Lower lobe of right lung (tissue), 2 donors: ENCODE measurements around the gene NGFR. TPM values are rescaled to one million over a fixed set of nuclear protein-coding genes. Genes with fewer than 3 reads are reported as not detected.

Experiments
- ATAC-seq, 2 donors: fragments of 200-7000 bp; cut with Tn5 transposase; one replicate each; pipeline ENCODE4 v1.9.1; 2020 to 2022; ENCODE audit warnings: mild to moderate bottlenecking in 2 of 2, moderate library complexity in 2 of 2
- DNase-seq: peaks from one replicate; pipeline ENCODE4 v3.0.0-alpha.2; 2020
- H3K27ac ChIP-seq: fragments of 200-600 bp; one replicate; pipeline ENCODE4 v1.8.0; 2022
- H3K27me3 ChIP-seq: fragments of 200-600 bp; one replicate; pipeline ENCODE4 v1.8.0; 2022; ENCODE audit warnings: low read depth
- H3K36me3 ChIP-seq: fragments of 200-600 bp; one replicate; pipeline ENCODE4 v1.8.0; 2022; ENCODE audit warnings: mild to moderate bottlenecking
- H3K4me1 ChIP-seq: fragments of 200-600 bp; one replicate; pipeline ENCODE4 v1.8.0; 2022
- H3K4me3 ChIP-seq: fragments of 200-600 bp; one replicate; pipeline ENCODE4 v1.8.0; 2022; ENCODE audit warnings: mild to moderate bottlenecking
- H3K9me3 ChIP-seq: fragments of 200-600 bp; one replicate; pipeline ENCODE4 v1.8.0; 2022
- intact Hi-C: fragments of 100-400 bp; cut with DNase I; formaldehyde crosslinking; loops from one replicate; pipeline ENCODE4 v1.11.0; 2022
- total RNA-seq: library from RNA; stranded (reverse); fragmentation: NEBNext Ultra II Directional; extraction: Animal tissue kit (Norgen Biotek cat#: 25700); gene quantifications from one replicate; pipeline ENCODE4 v1.2.1, GENCODE V29; 2021
- TF ChIP-seq, protein P1 (sequence below): fragments of 200-600 bp; IDR thresholded peaks from one replicate; pipeline ENCODE4 v1.8.0; 2022; ENCODE audit warnings: antibody characterized with exemption, mild to moderate bottlenecking
- donor health status: DM: no; HTN: yes; CAD: no; lungs with severe emphysema.

NGFR gene
- total RNA-seq, 1 donor from 2014 or later = 2.3 TPM

DNA sequence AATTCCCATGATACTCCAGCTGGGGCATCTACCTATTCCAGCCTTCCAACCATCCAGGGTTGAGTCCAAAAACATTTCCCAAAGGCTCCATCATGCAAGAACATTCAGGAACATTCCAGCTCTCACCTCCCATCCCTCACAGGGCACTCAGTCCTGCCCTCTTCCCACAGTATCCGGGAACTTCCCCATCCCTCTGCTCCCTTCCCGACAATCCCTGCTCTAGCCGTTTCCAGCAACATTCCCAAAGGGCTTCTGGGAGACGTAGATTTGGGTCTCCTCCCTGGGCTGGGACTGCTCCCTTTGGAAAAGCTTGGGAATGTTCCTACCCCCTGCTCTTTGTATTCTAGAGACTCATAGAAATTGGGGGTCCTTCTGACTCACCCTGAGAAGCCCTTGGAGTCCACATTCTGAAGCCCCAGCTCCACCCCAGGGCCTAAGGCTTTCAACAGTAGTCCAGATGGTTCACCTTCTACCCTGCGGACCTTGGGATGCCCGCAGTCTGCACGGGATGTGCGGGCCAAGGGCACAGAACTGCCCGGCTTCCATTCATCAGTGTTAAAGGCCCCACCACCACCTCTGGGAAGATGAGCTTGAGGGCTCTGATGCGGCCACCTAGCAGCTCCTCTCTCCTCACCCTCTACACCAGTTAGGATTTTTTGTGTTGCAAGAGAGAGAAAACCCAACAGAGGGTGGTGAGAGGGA lies 25.4 kb downstream of the NGFR start:
- TF ChIP-seq, protein P1, sequence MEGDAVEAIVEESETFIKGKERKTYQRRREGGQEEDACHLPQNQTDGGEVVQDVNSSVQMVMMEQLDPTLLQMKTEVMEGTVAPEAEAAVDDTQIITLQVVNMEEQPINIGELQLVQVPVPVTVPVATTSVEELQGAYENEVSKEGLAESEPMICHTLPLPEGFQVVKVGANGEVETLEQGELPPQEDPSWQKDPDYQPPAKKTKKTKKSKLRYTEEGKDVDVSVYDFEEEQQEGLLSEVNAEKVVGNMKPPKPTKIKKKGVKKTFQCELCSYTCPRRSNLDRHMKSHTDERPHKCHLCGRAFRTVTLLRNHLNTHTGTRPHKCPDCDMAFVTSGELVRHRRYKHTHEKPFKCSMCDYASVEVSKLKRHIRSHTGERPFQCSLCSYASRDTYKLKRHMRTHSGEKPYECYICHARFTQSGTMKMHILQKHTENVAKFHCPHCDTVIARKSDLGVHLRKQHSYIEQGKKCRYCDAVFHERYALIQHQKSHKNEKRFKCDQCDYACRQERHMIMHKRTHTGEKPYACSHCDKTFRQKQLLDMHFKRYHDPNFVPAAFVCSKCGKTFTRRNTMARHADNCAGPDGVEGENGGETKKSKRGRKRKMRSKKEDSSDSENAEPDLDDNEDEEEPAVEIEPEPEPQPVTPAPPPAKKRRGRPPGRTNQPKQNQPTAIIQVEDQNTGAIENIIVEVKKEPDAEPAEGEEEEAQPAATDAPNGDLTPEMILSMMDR = no peak
- intact Hi-C loops = no loop called here
- no peaks in the 10 kb centered on the region for H3K9me3 ChIP-seq
- peaks cover 16% of the 10 kb centered on the region for H3K4me1 ChIP-seq
- H3K27ac ChIP-seq = no peak overlapping the region
- DNase-seq (no peak), ATAC-seq (no peak)
- H3K36me3 ChIP-seq = no peaks in the 10 kb centered on the region
- H3K4me3 ChIP-seq = no peak overlapping the region
- peaks cover 17% of the 10 kb centered on the region for H3K27me3 ChIP-seq

DNA sequence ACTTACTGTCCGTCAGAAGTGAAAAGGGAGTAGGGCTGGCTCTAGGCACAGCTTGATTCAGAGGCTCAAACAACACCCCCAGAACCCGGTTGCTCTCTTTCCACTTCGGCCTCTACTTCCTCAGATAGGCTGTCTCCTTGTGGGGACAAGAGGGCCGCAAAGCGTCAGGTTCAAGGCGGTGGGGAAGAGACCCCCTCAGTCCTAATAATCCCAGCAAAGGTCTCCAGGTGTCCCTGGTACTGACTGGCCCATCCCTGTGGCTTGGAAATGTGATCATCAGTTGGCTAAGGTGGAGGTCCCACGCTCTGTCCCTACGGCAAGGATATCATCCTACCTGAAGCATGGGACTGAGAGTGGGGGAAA lies 26.0 kb downstream of the NGFR start:
- H3K36me3 ChIP-seq = no peaks in the 10 kb centered on the region
- TF ChIP-seq, protein P1 = no peak
- no peak overlapping the region for H3K4me3 ChIP-seq
- no peak for DNase-seq
- H3K9me3 ChIP-seq = no peaks in the 10 kb centered on the region
- no peak for ATAC-seq
- no peak overlapping the region for H3K27ac ChIP-seq
- H3K27me3 ChIP-seq = peaks cover 18% of the 10 kb centered on the region
- intact Hi-C loops = no loop called here
- peaks cover 10% of the 10 kb centered on the region for H3K4me1 ChIP-seq

DNA sequence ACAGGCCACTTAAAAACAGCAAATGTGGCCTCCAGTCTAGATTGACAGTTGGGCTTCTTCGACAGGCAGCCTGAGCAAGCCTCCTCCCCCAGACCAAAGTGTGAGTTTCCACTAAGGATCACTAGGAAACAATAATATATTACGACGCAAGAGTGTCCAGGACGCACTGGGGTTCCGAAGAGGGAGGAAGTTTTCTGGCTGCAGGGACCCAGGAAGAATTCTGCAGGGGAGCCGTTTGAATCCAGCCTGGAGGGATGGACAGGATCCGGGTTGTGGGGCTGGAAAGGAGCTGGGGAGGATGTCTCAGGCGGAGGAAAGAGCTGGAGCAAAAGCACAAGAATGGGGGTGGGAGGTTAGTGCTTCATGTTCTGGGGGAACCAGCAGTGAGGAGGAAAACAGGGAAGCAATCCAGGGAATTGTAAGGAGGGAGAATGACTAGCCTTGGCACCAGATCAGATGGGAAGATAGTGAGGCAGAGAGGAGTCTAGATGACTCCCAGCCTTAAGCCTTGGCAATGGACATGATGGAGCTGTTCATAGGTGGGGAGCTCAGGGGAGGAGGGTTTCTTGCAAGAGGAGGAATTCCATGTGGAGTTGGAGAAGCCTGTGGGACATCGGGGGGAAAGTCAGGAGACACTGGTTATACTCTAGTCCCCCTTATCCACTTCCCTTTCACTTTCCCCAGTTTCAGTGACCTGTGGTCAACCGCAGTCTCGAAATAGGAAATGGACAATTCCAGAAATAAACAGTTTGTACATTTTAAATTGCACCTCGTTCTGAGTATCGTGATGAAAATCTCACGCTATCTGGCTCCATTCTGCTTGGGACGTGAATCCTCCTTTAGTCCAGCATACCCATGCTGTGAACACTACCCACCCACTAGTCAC lies 26.6 kb downstream of the NGFR start:
- no peak for DNase-seq
- no peaks in the 10 kb centered on the region for H3K36me3 ChIP-seq
- TF ChIP-seq, protein P1 = no peak
- no peak for ATAC-seq
- H3K4me1 ChIP-seq = peaks cover 5% of the 10 kb centered on the region
- no peak overlapping the region for H3K4me3 ChIP-seq
- H3K27me3 ChIP-seq = peaks cover 21% of the 10 kb centered on the region
- H3K9me3 ChIP-seq = no peaks in the 10 kb centered on the region
- intact Hi-C loops = no loop called here
- no peak overlapping the region for H3K27ac ChIP-seq

DNA sequence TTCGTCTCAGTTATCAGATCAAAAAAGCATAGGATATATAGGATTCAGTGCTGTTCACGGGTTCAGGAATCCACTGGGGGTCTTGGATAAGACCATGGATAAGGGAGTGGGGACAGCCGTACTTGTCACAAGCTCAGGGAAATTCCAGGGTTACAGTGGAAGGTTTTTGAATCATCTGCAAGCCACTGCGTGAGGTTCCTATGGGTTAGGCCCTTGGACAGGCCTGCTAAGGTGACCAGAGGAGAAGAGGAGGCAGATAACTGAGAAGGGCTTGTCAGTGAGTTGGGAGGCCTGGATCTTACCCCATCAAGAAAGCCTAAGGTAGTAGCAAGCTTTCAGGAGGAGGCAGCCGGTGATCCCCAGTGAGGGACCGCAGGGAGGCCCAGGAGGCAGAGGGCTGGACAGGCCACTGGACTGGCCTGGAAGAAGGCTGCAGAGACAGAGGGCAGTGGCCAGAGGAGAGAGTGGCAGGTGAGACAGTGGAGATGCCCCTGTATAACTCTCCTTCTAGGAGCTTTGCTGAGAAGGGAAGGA lies 27.3 kb downstream of the NGFR start:
- H3K4me3 ChIP-seq = no peak overlapping the region
- H3K9me3 ChIP-seq = no peaks in the 10 kb centered on the region
- H3K27me3 ChIP-seq = peaks cover 26% of the 10 kb centered on the region
- no peaks in the 10 kb centered on the region for H3K36me3 ChIP-seq
- DNase-seq = no peak
- ATAC-seq = no peak
- H3K27ac ChIP-seq = no peak overlapping the region
- intact Hi-C loops = no loop called here
- H3K4me1 ChIP-seq = peaks cover 5% of the 10 kb centered on the region
- TF ChIP-seq, protein P1 = no peak

DNA sequence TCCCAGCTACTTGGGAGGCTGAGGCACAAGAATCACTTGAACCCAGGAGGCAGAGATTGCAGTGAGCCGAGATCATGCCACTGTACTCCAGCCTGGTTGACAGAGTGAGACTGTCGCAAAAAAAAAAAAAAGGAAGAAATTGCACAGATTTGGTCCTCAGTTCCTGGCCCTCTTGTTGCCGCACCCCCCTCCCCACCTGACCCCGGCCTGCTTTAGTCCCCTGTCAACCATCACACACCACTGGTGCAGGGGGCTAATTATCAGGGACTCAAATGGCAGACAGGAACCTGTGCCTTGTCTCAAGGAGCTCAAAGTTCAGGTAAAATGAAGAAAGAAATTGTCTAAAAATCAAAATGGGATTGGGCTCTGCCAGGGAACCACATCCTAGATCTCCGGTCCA lies 28.1 kb downstream of the NGFR start:
- Histone ChIP-seq H3K27ac (no peak overlapping the region), H3K9me3 (no peaks in the 10 kb centered on the region), H3K36me3 (no peaks in the 10 kb centered on the region), H3K4me3 (no peak overlapping the region), H3K27me3 (peaks cover 28% of the 10 kb centered on the region), H3K4me1 (peaks cover 5% of the 10 kb centered on the region)
- intact Hi-C loops = no loop called here
- no peak for ATAC-seq
- TF ChIP-seq, protein P1 = no peak
- no peak for DNase-seq
